Ascending aorta (tissue), 2 donors: ENCODE measurements around the gene CAMTA1. TPM values are rescaled to one million over a fixed set of nuclear protein-coding genes. Genes with fewer than 3 reads are reported as not detected.

Source experiments
- DNase-seq, 2 donors: peaks; one replicate each; pipeline ENCODE4 v3.0.0-alpha.2; 2019; ENCODE audit warnings: low spot score in 2 of 2
- H3K27ac ChIP-seq, 2 donors: fragments of 200-600 bp; sonication (generic); one replicate each; pipeline ENCODE4 v1.5.1; 2016 to 2017; ENCODE audit warnings: mild to moderate bottlenecking in 1 of 2
- H3K27me3 ChIP-seq: fragments of 200-600 bp; sonication (generic); one replicate; pipeline ENCODE4 v1.5.1; 2017
- H3K36me3 ChIP-seq, 2 donors: fragments of 200-600 bp; sonication (generic); one replicate each; pipeline ENCODE4 v1.5.1; 2016
- H3K4me1 ChIP-seq, 2 donors: fragments of 200-600 bp; sonication (generic); one replicate each; pipeline ENCODE4 v1.5.1; 2016 to 2017; ENCODE audit warnings: mild to moderate bottlenecking in 1 of 2
- H3K4me3 ChIP-seq, 2 donors: fragments of 200-600 bp; sonication (generic); one replicate each; pipeline ENCODE4 v1.5.1; 2016 to 2017; ENCODE audit warnings: mild to moderate bottlenecking in 1 of 2
- H3K9me3 ChIP-seq, 2 donors: fragments of 200-600 bp; sonication (generic); one replicate each; pipeline ENCODE4 v1.5.1; 2016
- intact Hi-C: fragments of 100-400 bp; cut with DNase I; formaldehyde crosslinking; loops from one replicate; pipeline ENCODE4 v1.15.1; 2023
- total RNA-seq: library from RNA; depleted of rRNA; stranded (reverse); fragments of >200 nt; gene quantifications from one replicate; pipeline ENCODE4 v1.1.0, GENCODE V29; 2016
- TF ChIP-seq, protein P1 (sequence below), 3 experiments: fragments of 200-600 bp in 2 of 3; fragments of 450-650 bp in 1 of 3; sonication (generic) in 2 of 3; IDR thresholded peaks; one replicate each; pipeline ENCODE4 v1.5.1; 2016 to 2019; ENCODE audit warnings: antibody characterized with exemption in 3 of 3, mild to moderate bottlenecking in 1 of 3, moderate library complexity in 1 of 3

The CAMTA1 gene
- total RNA-seq, 1 donor from 2014 or later = 53.3 TPM

DNA sequence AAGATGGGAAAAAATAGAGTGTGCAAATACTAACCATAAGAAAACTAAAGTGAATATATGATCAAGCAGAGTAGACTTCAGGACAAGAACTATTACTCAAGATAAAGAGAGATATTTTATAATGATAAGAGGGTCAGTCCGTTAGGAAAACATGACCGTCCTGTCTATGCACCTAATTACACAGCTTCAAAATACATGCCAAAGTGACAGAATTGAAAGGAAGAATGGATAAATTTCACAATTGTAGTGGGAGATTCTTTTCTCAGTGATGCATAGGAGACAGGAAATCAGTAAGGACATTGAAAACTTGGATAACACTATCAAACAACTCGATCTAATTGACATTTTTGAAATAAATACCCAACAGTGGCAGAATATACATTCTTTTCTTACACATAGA is 489.0 kb downstream of the CAMTA1 start:
- H3K4me1 ChIP-seq = no peaks in the 10 kb centered on the region
- peaks cover 0 to 18% of the 10 kb centered on the region in 2 donors for H3K9me3 ChIP-seq
- H3K27me3 ChIP-seq = no peaks in the 10 kb centered on the region
- intact Hi-C loops = no loop called here
- H3K4me3 ChIP-seq = no peak overlapping the region
- DNase-seq = no peak
- TF ChIP-seq, protein P1, sequence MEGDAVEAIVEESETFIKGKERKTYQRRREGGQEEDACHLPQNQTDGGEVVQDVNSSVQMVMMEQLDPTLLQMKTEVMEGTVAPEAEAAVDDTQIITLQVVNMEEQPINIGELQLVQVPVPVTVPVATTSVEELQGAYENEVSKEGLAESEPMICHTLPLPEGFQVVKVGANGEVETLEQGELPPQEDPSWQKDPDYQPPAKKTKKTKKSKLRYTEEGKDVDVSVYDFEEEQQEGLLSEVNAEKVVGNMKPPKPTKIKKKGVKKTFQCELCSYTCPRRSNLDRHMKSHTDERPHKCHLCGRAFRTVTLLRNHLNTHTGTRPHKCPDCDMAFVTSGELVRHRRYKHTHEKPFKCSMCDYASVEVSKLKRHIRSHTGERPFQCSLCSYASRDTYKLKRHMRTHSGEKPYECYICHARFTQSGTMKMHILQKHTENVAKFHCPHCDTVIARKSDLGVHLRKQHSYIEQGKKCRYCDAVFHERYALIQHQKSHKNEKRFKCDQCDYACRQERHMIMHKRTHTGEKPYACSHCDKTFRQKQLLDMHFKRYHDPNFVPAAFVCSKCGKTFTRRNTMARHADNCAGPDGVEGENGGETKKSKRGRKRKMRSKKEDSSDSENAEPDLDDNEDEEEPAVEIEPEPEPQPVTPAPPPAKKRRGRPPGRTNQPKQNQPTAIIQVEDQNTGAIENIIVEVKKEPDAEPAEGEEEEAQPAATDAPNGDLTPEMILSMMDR (IDR thresholded peaks at IDR 0.05) = no peak
- H3K27ac ChIP-seq = no peak overlapping the region
- no peaks in the 10 kb centered on the region for H3K36me3 ChIP-seq

DNA sequence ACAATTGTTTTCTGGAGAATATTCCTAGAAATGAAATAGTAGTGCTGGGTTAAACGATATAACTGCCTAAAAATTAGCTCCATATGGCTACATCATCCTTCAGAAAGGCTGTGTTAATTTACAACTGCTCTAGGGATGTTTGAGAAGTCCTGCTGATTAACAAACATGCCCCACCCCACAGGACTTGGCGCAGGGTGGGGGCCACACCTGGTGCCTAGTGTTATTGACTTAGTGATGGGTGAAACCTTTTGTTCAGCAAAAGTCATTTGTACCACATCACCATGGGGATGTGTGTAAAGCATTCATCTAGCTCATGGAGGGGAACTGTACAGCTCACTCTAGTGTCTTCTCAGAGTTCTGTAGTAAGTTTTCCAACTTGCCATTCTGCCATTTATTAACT is 492.8 kb downstream of the CAMTA1 start:
- Histone ChIP-seq H3K27me3 (no peaks in the 10 kb centered on the region), H3K36me3 (no peaks in the 10 kb centered on the region), H3K4me3 (no peak overlapping the region), H3K4me1 (no peaks in the 10 kb centered on the region), H3K27ac (no peak overlapping the region), H3K9me3 (peaks cover 0 to 12% of the 10 kb centered on the region in 2 donors)
- intact Hi-C loops = no loop called here
- no peak for DNase-seq
- TF ChIP-seq, protein P1 (IDR thresholded peaks at IDR 0.05) = no peak

DNA sequence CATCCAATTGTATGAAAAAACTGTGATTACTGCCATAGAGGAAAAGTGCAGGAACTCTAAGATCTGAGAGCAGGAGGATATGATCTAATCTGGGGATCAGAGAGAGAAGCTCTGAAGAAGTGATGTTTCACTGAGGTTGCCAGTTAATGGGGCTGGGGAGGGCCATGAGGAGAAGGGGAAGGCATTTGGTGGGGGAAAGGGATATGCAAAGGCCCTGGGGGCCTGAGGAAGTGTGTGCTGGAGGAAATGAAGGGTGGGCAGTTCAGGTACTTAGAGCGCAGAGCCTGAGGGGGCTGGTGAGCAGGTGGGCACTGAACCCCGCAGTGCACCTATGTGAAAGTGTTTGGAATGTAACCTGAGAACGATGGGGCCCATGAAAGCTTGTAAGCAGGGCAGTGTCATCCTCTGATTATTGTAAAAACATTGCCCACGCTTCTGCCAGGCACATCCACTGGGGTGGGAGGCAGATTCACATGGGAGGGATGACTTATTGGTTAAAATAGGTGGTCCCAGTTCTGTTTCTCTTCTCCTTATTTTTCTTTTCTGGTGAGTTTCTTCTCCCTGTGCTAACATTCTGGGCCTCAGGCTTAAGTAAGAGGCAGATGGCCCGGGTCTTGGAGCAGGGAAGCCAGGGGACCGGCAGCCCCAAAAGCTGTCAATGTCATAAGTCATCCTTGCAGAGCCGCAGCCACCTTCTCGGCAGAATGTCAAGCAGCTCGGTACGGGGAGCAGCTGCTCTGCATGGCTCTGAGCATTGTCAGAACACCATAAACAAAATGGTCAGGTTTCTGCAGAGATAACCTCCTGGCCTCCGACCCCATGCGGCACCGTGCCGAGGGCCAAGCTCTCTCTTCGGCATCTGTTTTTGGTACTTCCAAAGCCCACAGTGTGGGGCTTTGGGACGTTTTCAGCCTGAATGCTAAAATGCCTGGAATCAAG is 493.8 kb downstream of the CAMTA1 start:
- Histone ChIP-seq H3K4me1 (no peaks in the 10 kb centered on the region), H3K4me3 (no peak overlapping the region), H3K36me3 (no peaks in the 10 kb centered on the region), H3K27me3 (no peaks in the 10 kb centered on the region), H3K9me3 (peaks cover 0 to 12% of the 10 kb centered on the region in 2 donors), H3K27ac (no peak overlapping the region)
- TF ChIP-seq, protein P1 (IDR thresholded peaks at IDR 0.05) = no peak
- no peak for DNase-seq
- intact Hi-C loops = no loop called here

DNA sequence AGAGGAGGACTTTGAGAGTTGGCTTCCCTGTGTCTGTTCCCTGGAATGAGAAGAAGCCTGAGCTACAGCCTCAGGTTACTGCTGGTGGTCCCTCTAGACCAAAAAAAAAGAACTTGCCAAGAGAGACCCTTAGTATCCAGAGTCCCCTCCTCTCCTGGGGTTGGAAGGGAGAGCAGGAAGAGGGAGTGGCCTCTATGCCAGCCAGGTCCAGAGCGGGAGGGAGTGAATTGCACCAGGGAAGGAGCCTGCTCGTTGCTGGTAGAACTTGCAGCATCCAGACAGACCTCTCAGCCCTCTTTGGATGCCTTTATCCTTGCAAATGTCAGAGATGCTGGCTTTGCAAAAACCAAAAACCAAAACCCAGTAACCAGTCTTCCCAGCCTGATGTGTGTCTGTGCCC is 494.5 kb downstream of the CAMTA1 start:
- no peak for DNase-seq
- no peaks in the 10 kb centered on the region for H3K4me1 ChIP-seq
- TF ChIP-seq, protein P1 (IDR thresholded peaks at IDR 0.05) = no peak
- intact Hi-C loops = no loop called here
- peaks cover 0 to 12% of the 10 kb centered on the region in 2 donors for H3K9me3 ChIP-seq
- H3K27ac ChIP-seq = no peak overlapping the region
- no peaks in the 10 kb centered on the region for H3K27me3 ChIP-seq
- H3K4me3 ChIP-seq = no peak overlapping the region
- H3K36me3 ChIP-seq = no peaks in the 10 kb centered on the region

DNA sequence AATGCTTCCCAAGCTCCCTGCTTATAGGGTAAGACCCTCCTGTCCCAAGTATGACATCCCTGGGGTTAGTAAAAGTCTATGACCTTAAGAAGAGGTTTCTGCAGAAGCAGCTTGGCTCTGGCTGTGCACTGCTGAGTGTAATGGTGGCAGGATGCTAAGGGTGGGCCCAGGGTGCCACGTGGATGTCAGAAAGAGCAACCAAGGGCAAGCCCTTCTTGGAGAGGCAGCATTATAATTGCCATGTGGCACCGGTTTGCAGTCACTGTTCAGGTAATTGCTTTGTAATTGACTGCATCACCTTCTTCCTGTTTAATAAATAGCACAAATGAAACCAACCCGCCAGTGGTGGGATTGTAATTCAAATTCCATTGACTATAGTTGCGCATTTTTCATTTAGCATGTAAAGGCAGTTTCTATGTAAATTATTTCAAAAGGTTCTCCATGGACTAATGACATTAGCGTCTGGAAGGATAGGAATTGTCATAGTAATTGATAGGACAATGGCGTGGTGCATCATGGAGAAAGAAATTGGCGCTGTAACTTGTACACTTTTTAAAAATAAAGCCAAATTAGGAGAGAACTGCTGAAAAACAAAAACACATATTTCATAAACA is 495.2 kb downstream of the CAMTA1 start:
- Histone ChIP-seq H3K4me1 (no peaks in the 10 kb centered on the region), H3K4me3 (no peak overlapping the region), H3K36me3 (no peaks in the 10 kb centered on the region), H3K9me3 (peaks cover 0 to 11% of the 10 kb centered on the region in 2 donors), H3K27ac (no peak overlapping the region), H3K27me3 (no peaks in the 10 kb centered on the region)
- intact Hi-C loops = no loop called here
- no peak for DNase-seq
- TF ChIP-seq, protein P1 (IDR thresholded peaks at IDR 0.05) = no peak
